GM21528 (cell line): Measurements from ENCODE around the gene HTR3B.
"Not testable (repeated sequence)": the region's sequence is repeated elsewhere in the genome, so short reads cannot be mapped to it uniquely, and the experiment has no call there.

Experiments used
- ATAC-seq: cut with Tn5 transposase; IDR thresholded peaks from one replicate; pipeline ENCODE4 v1.9.1; 2021; ENCODE audit warnings: mild to moderate bottlenecking, moderate library complexity; ENCODE audit not compliant: unreplicated experiment, low FRiP score

HTR3B gene

GRCh38 chr11:113937918-113938317, 33.3 kb downstream of the HTR3B start:
- no peak for ATAC-seq

- ATAC-seq: no peak
Observed at GRCh38 chr11:113942256-113942655, 37.7 kb downstream of the HTR3B start.

- ATAC-seq: not testable (repeated sequence)
Observed at GRCh38 chr11:113946162-113946561, 41.6 kb downstream of the HTR3B start.

GRCh38 chr11:113947994-113948393, 43.4 kb downstream of the HTR3B start:
- no peak for ATAC-seq

GRCh38 chr11:113949891-113950290, 45.3 kb downstream of the HTR3B start:
- ATAC-seq: no peak

GRCh38 chr11:113951537-113951936, 46.9 kb downstream of the HTR3B start:
- no peak for ATAC-seq

- ATAC-seq: no peak
Observed at GRCh38 chr11:113952070-113952469, 47.5 kb downstream of the HTR3B start.

- ATAC-seq: no peak
Observed at GRCh38 chr11:113952588-113952987, 48.0 kb downstream of the HTR3B start.

- no peak for ATAC-seq
Observed at GRCh38 chr11:113954235-113954634, 49.6 kb downstream of the HTR3B start.

- ATAC-seq: no peak
Observed at GRCh38 chr11:113956986-113957385, 52.4 kb downstream of the HTR3B start.

- no peak for ATAC-seq
Observed at GRCh38 chr11:113960702-113961330, 56.2 kb downstream of the HTR3B start.

GRCh38 chr11:113967361-113967760, 62.8 kb downstream of the HTR3B start:
- ATAC-seq: no peak

GRCh38 chr11:113971506-113972195, 67.1 kb downstream of the HTR3B start:
- no peak for ATAC-seq

- no peak for ATAC-seq
Observed at GRCh38 chr11:113974741-113975470, 70.3 kb downstream of the HTR3B start, which contains the start of gene HTR3A. TSS of gene HTR3A (plus strand) at chr11:113975108. CDS start at chr11:113975326, 218 bp downstream.

- no peak for ATAC-seq
Observed at GRCh38 chr11:113977071-113977490, 72.5 kb downstream of the HTR3B start.

- no peak for ATAC-seq
Observed at GRCh38 chr11:113977701-113978100, 73.1 kb downstream of the HTR3B start.

- no peak for ATAC-seq
Observed at GRCh38 chr11:113979431-113979830, 74.8 kb downstream of the HTR3B start.

GRCh38 chr11:113980785-113981184, 76.2 kb downstream of the HTR3B start:
- no peak for ATAC-seq

- no peak for ATAC-seq
Observed at GRCh38 chr11:113982306-113982705, 77.7 kb downstream of the HTR3B start.

GRCh38 chr11:113984781-113985180, 80.2 kb downstream of the HTR3B start:
- no peak for ATAC-seq

- ATAC-seq: no peak
Observed at GRCh38 chr11:113985906-113986305, 81.3 kb downstream of the HTR3B start.
